GM19351 (cell line): ENCODE measurements around the gene PTPRM.
"Not testable (repeated sequence)": the region's sequence is repeated elsewhere in the genome, so short reads cannot be mapped to it uniquely, and the experiment has no call there.

ENCODE experiments used
- ATAC-seq: cut with Tn5 transposase; IDR thresholded peaks from one replicate; pipeline ENCODE4 v1.9.1; 2021; ENCODE audit warnings: mild to moderate bottlenecking, moderate library complexity; ENCODE audit not compliant: unreplicated experiment

PTPRM gene

DNA sequence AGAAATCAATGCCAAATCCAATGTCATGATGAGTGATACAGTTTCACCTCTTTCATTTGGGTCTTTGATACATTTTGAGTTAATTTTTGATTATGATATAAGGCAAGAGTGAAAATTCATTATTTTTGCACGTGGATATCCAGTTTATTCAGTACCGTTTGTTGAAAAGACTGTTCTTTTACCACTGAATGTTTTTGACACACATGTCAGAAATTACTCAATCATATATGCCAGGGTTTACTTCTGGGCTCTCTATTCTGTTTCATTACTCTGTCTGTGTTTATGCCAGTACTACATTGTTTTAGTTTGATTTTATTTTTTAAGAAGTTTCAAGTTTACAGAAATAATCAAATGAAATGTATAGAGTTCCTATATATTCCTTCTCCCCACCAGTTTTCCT, 154.4 kb downstream of the PTPRM start:
- no peak for ATAC-seq

DNA sequence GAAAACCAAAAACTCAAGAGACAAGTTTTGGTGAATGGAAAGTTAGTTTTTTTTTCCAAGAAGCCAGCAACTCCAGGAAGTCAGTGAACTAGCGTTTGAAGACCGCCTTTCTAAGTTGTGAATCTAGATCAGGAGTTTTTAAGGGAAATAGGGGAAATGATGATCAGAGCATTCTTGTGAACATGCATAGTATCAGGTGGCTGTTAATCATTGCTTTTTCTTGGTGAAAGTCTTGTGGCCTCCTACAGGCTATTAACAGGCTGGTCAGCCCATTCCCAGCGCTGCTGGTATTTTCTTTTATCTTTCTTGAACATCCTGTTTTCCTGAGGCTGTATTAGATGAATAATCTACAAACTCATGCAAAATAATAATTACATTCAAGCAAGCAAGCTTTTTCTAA, 155.8 kb downstream of the PTPRM start:
- ATAC-seq: no peak

DNA sequence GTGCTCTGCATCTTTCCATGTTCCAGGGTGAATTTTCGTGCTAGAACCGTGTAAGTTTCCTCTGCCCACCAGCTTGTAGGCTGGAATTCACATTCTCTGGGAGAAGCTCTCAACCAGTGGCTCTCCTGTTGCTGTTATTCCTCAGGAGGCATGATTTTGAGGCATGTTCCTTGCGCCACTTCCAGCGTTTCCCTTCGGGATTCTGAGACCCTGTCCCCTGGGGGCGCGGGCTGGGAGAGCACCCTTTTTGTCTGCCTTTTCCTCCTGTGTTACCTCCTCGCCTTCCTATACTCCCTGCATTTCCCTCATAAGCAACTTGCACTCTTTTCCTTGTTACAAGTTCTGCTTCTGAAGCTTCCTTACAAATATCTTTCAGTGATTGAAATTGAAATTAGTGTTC, 156.4 kb downstream of the PTPRM start:
- ATAC-seq: no peak

DNA sequence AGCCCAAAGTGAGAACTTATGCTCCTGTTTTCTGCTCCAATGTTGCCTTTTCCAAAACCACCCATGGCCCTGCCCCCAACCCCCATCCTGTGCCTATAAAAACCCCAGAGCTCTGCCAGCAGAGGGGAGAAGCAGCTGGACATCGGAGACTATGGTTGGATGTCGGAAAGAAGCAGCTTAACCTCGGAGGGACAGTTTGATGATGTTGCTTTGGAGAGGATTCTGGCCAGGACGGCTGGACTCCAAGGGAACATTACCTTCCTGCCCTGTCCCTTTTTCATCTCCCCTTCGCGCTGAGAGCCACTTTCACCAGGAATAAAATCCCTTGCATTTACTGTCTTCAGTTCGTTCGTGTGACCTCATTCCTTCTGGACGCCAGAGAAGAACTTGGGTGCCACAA, 158.4 kb downstream of the PTPRM start:
- ATAC-seq: no peak

DNA sequence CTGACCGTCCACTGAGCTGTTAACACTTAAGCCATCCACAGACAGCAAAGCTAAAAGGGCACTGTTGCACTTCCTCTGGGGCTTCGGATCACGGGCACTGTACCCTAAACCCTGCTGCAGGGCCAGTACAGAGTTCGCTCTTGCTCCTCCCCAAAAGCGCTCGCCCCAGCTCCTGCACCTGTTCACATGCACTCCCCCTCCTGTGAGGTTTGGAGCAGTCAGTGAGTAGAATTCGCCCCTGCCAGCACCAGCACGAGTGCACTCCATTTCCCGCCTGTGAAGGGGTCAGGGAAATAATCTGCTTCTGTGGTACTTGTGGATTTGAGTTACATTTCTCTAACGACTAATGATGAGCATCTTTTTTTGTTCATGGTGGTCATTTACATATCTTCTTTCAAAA, 158.8 kb downstream of the PTPRM start:
- ATAC-seq: no peak

DNA sequence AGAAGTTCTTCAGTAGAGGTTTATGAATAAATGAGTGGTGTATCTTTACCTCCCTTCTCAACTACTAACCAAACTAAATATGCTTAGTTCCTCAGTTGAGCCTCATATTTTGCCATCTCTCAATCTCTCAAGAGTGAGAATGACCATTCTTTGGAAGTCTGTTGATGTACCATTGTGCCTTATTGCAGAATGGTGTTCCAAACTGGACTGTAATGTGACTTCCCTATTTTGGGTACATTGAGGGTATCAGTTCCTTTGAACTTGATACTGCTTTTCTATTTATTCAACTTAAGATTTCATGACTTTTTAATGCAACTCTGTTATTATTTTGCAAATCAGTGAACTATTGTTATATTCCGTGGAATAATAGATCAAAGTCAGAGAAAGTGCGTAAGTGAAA, 159.4 kb downstream of the PTPRM start:
- no peak for ATAC-seq

DNA sequence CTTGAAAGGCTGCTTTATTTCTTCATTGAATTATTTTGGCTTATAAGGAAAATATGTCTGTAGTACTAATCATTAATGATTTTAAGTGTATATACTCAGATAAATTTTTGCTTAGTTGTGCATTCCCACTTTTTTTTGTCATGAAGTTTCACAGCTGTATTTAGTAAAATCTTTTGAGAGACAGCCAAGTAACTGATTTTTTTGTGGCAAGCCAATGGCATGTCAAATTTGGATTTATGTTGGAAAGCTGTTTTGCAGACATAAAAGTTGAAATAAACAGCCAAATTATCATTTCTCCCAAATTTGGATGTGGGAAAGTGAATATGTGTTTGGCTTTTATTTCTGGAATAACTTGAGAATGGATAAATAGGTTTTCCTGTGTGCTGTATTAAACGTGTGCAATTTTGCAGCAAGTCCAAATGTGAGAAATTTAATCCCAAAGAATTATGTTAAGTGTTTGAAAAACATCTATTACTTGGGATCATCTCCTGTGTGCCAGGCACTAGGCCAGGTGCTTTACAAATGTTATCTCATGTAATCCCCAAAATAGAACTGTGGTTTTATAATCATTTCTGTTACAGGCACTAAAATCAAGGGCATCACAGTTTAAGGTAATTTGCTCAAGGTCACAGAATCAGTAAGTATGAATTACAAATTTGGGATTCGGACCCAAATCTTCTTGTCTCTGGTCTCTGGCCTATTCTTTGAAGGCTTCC, 160.4 kb downstream of the PTPRM start:
- ATAC-seq: no peak

DNA sequence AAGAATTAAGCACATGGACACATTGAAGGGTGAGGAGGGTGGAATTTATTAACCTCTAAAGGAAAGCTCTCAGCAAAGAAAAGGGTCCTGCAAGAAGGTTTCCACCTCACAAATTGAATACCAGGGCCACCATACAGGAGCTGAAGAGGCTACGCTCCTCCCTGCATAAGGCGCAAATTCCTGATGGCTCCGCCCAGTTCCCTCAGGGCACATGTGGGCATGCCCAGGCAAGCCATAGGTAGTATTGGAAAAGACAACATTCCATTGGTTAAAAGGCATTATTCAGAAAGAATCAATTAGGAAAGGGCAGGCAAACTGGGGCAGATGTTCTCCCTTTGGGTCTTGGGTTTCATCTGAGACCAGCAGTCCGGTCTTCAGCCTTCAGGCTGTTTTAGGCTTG, 161.2 kb downstream of the PTPRM start:
- ATAC-seq: no peak

DNA sequence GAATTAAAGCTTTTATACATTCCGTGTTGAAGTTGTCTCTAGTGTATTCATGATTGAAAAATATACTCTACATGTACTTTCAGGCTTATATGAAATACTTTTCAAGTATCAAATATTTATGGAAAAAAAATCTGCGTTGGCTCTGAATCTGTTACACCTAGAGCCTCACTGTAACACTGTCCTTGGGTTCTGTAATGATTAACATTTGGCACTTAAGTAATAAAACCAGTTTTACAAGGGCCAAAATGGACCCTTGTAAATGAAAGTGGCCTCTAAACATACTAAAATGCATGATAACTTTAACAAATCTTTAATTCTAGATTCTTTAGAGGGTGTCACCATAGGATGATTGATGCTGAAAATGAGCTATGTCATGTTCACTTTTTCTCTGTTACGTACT, 162.8 kb downstream of the PTPRM start:
- no peak for ATAC-seq

DNA sequence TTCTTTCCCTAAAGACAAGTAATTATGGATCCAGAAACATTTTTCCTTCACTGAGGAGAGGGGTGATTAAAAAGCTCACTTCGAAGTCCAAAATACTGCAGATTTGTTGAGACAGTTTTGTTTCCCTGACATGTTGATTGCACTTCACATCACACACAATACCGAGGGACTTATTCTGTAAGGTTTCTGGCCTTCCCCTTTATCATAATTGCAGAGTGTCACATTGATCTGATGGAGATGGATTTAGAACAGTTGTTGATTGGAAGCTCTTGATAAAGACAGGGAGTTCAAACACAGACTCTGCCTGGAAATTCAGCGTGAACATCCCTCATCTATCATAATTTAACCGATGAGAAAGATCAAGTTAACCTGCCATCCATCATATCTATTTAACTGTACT, 163.6 kb downstream of the PTPRM start:
- ATAC-seq: no peak

DNA sequence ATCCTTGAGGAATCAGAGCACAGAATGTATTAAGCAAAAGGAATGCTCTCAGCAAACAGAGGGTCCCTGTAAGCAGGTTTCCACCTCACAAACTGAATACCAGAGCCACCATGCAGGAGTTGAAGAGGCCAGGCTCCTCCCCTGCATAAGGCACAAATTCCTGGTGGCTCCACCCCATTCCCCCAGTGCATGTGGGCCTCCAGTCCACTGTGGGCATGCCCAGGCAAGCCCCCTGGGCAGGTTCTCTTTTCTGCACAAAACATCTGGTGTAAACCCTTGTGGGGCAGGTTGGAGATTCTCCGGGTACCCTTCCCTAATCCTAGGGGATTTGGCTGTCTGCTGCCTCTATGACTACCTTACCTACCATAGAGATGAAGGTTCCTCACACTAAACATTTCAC, 166.5 kb downstream of the PTPRM start:
- no peak for ATAC-seq

DNA sequence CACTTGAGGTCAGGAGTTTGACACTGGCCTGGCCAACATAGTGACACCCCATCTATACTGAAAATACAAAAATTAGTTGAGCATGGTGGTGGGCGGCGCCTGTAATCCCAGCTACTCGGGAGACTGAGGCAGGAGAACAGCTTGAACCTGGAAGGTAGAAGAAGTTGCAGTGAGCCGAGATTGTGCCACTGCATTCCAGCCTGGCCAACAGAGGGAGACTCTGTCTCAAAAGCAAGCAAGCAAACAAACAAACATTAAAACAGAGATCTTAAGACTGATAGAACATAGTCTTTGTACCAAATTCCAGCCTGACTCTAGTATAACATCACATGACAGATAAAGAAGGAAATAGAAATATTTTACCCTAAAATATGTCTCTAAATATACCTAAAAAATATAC, 168.1 kb downstream of the PTPRM start:
- no peak for ATAC-seq

DNA sequence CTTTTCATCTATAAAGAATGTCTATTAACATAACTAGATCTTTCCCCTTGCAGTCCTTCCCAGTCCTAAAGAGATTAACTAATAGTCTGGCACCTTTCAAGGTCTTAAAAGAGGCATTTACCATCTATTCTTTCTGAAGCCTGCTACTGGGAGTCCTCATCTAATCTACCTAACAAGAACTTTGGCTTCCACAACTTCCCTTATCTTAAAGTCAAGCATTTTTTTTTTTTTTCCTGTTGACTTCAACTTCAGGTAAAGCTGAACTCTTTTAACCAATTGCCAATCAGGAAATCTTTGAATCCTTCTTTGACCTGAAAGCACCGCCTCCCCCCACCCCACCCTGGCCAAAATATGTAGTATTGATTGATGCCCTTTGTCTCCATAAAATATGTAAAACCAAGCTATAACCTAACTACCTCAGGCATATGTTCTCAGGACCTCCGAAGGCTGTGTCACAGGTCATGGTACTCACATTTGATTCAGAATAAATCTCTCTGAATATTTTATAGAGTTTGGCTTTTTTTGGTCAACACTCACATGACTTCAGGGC, 168.6 kb downstream of the PTPRM start:
- ATAC-seq: no peak

DNA sequence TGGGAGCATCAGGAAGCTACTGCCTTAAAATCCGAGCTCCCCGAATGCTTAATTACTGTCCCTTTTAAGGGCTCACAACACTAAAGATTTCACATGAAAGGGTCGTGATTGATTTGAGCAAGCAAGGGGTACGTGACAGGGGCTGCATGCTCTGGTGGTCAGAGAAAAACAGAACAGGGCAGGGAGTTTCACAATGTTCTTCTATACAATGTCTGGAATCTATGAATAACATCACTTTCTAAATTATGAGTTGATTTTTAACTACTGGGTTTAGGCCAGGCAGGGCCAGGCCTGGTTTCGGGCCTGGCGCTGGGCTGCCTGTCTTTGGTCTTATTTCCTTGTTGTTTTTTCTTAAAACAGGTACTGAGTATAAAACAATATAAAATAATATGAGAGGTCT, 169.4 kb downstream of the PTPRM start:
- not testable (repeated sequence) for ATAC-seq

DNA sequence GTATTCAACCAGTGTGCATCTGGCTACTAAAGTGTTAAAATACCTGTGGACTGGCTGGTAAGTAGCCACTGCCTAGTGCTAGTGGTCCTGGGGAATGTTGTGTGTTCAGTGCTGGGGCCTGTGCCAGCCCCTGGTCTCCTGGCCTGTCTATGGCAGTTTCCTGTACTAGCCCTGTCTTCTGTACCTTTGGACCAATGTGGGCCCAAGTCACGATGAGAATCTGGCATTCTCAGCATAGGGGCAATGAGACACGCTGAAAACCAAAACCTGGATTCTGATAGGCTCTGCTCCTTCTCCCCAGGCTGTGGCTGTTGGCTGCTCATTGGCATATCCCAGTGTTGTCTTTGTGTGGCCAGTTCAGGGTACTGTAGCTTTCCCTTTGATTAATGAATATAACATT, 170.4 kb downstream of the PTPRM start:
- no peak for ATAC-seq

DNA sequence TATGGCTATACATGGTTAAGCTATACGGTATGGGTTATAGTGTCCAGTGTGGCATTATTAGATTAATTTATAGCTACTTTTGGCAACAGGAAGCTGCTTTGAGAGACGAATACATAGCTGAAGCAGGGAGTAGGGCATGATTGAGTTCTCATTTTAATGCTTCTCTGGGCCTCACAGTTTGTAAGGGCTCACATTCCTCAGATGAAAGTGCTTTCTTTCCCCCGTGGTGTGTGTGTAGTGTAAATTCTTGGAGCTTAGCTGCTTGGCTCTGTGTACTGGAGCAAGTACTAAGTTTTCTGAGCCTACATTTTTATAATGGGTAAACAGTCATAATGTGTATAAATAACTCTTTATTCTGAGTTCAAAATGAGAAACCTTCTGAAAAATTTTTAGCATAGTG, 173.7 kb downstream of the PTPRM start:
- ATAC-seq: no peak

DNA sequence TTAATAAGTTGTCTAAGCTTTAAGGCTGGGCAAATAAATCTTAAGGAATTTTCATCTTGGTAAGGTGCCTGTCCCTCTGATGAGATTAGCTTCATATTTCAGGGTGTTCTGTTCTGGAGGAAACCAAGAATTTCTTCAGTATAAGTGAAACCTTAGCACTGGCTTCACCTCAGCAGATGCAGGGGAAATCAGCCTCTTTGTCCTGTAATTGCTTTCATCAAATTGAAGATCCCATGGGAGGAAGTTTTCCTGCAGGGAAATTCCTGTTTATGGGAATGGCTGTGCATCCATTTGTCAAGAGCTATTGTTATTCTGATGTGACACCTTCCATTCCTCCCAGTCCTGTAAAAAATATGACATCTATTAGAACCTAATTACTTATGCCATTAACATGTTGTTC, 174.5 kb downstream of the PTPRM start:
- ATAC-seq: no peak

DNA sequence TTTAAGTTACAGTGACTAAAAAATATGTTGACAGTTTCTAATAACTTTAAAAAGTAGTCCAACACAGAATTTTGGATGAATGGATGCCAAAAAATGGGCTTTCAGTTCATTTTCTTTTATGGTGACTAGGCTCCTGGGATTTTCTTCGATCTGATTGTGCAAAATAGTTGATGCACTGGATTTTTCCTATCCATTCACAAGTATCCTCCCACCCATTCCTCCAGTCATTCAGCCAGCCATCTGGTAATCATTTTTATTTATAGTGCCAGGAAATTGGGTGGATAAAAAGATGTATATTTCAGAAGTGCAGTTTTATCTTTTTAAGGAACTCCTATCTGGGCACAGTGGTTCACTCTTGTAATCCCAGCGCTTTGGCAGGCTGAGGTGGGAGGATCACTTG, 175.1 kb downstream of the PTPRM start:
- no peak for ATAC-seq

DNA sequence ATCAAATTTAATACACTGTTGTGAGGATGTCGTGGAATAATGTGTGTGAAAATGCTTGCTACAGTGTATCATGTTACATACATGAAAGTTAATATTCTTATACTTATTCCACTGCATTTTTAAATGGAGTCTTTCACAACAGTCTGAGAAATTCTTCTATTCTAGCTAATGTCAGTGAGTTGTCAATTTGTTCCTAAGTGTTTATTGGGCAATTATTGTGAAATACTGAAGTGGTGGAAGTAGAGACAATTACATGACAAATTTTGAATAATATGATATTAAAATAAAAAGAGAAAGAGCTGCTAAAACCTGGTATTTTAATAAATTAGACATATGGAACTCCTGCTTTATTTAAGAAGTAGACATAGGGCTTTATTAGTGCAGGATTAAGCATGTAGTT, 176.1 kb downstream of the PTPRM start:
- no peak for ATAC-seq

DNA sequence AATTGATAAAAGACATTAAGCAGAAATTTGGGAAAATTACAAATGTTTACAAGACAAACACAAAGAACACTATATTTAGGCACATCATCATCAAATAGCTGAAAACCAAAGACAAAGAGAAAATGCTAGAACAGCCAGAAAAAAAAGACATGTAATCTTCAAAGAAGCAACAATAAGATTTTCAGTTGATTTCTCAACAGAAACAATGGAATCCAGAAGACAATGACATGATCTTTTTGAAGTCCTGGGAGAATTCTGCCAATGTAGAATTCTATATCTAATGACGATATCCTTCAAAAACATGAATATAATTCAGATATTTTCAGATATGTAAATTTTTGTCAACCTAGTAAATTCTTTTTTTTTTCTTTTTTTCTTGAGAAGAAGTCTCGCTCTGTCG, 179.0 kb downstream of the PTPRM start:
- no peak for ATAC-seq

DNA sequence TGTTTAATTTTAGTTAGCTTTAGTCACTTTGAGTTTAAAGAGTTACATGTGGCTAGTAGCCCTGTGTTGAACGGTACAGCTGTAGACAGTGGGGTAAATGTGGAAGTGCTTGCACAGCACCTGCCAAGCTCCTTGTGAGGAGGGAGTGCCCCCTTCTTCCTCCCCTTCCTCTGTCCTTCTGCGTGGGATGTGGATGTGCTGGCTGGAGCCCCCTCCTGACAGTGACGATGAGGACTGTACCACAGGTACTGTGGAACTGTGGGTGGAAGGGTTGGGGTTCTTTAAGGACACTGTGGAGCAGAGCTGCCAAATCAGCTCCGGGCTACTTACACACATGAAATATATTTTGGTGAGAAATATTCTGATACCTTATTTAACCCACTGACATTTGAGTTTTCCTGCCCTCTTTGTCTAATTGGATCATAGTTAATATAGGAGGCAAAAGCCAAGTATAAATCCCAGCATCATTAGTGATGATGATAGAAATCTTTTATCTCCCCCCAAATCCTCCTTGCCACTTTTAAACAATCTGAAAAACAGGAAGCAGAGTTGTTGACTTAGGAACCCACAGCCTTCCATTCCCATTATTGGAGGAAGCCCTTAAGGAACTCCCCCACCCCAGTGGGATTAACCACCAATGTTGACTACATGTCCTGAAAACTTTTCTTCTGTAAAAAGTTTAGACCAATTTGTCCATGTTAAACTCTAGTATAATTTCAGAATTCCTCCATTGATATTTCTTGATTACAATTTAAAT, 181.3 kb downstream of the PTPRM start:
- ATAC-seq: no peak

DNA sequence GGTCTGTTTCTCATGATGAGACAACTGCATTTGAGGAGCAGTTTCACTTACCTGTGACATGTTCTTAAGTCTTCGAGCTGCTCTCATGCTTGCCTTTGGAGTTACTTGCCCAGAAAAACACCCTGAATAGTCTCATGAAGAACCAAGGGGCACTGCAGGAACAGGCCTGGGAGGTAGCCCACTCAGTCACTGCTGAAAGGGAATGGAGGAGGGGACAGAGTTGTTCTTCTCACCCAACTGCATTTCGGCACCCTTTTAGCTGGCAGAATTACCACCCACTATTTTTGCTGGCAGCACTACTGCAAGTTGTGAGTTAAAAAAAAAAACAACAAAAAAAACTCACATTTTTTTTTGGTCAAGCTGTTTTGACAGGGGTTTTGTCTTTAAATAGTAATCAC, 181.9 kb downstream of the PTPRM start:
- no peak for ATAC-seq
